HG02763 (cell line): ENCODE results near the gene KRTAP5-5.
"Not testable (repeated sequence)": the region's sequence is repeated elsewhere in the genome, so short reads cannot be mapped to it uniquely, and the experiment has no call there.

Experiments used
- ATAC-seq: cut with Tn5 transposase; IDR thresholded peaks from one replicate; pipeline ENCODE4 v1.9.1; 2021; ENCODE audit warnings: mild to moderate bottlenecking, moderate library complexity; ENCODE audit not compliant: unreplicated experiment

Gene KRTAP5-5

DNA sequence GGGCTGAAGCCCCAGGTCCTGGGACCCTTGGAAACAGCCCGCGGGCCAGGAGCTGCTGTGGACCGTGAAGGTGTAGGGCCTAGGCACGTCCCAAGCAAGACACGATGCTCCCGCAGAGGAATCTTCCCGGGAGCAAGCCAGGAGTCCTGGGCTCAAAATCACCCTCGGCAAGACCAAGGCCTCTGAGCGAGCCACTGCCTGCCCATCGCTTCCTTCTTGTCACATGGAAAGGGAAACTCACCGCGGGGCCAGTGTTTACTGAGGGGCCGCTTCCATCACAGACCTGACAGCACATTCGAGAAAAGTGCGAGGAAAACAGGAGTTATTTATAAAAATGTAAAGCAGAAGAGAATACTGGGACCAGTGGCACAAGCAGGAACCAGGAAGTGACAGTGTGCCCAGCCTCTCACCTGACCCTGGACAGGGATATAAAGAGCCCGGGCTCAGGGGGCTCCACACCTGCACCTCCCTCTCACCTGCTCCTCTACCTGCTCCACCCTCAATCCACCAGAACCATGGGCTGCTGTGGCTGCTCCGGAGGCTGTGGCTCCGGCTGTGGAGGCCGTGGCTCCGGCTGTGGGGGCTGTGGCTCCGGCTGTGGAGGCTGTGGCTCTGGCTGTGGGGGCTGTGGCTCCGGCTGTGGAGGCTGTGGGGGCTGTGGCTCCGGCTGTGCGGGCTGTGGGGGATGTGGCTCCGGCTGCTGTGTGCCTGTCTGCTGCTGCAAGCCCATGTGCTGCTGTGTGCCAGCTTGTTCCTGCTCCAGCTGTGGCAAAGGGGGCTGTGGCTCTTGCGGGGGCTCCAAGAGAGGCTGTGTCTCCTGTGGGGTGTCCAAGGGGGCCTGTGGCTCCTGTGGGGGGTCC is at the start of gene KRTAP5-5:
KRTAP5-5 (plus strand) TSS at position 450 of the 860 bp plus-strand sequence; CDS start at position 516, 66 bp downstream.
- ATAC-seq, result no peak

- no peak for ATAC-seq
These were observed 47.6 kb upstream of the KRTAP5-5 start for GRCh38 chr11:1581976-1582375.

DNA sequence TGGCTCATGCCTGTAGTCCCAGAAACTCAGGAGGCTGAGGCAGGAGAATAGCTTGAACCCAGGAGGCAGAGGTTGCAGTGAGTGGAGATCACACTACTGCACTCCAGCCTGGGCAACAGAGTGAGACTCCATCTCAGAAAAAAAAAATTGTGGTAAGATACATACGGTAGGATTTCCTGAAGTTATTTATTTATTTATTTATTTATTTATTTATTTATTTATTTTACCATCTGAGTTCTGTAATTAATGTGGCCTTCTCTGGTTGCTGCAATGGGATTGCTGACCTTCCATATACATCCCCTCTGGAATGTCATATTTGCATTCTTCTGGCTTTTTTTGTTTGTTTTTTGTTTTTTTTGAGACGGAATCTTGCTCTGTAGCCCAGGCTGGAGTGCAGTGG is 46.7 kb upstream of the KRTAP5-5 start:
- ATAC-seq, result not testable (repeated sequence)

DNA sequence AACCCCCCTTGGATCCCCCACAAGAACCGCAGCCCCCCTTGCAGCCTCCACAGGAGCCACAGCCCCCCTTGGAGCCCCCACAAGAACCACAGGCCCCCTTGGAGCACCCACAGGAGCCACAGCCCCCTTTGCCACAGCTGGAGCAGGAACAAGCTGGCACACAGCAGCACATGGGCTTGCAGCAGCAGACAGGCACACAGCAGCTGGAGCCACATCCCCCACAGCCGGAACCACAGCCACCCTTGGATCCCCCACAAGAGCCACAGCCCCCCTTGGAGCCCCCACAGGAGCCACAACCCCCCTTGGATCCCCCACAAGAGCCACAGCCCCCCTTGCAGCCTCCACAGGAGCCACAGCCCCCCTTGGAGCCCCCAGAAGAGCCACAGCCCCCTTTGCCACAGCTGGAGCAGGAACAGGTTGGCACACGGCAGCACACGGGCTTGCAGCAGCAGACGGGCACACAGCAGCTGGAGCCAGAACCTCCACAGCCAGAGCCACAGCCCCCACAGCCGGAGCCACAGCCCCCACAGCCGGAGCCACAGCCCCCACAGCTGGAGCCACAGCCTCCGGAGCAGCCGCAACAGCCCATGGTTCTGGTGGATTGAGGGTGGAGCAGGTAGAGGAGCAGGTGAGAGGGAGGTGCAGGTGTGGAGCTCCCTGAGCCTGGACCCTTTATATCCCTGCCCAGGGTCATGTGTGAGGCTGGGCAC is 44.8 kb upstream of the KRTAP5-5 start, which contains the start of gene KRTAP5-1:
KRTAP5-1 (minus strand) TSS at position 623 of the 710 bp plus-strand sequence; CDS start at position 589, 34 bp downstream.
- ATAC-seq, result not testable (repeated sequence)

DNA sequence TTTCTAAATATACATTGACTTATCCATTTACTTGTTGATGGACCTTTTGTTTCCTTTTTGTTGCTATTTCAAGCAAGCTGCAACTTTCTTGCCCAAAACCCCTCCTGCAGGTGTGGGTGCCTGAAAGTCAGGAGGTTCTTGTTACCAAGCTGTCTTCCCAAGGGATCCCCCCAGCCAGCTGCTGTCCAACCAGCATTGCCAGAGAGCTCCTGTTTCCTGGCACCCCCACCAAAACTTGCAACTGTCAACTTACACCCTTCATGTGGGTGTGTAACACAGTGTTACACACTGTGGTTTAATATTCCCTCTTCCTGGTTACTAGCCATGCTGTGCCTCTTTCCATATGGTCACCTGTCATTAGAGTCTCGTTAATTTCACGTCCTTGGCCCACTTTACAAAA is 42.9 kb upstream of the KRTAP5-5 start:
- ATAC-seq, result no peak

GRCh38 chr11:1589191-1589963 is 40.2 kb upstream of the KRTAP5-5 start:
- not testable (repeated sequence) for ATAC-seq

GRCh38 chr11:1589996-1590395 is 39.6 kb upstream of the KRTAP5-5 start:
- ATAC-seq, result no peak

DNA sequence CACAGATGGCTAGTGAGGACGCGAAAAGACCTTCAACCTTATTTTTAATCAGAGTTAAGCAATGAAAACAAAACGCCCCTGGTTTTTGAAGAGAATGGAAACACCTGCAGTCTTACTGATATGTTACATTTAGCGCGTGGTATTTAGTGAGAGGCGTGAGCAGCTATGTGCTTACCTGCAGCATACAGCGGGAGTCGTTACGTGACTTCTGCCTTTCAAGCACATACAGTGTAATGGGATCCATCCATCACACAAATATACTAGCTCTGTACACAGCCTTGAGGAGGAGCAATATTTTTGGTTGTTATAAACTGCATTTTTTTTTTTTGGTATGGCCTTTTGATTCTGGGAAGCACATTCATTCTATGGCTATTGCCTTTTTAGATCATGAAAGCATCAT is 36.9 kb upstream of the KRTAP5-5 start:
- no peak for ATAC-seq

GRCh38 chr11:1595994-1596575 is 33.5 kb upstream of the KRTAP5-5 start:
- not testable (repeated sequence) for ATAC-seq

GRCh38 chr11:1596576-1597121 is 32.9 kb upstream of the KRTAP5-5 start:
- ATAC-seq, result not testable (repeated sequence)

- ATAC-seq, result no peak
These were observed 32.1 kb upstream of the KRTAP5-5 start for GRCh38 chr11:1597331-1597993.

- ATAC-seq, result no peak
These were observed 31.6 kb upstream of the KRTAP5-5 start, which contains the start of gene KRTAP5-2 for GRCh38 chr11:1597994-1598380. TSS of gene KRTAP5-2 (minus strand) at chr11:1598294. CDS start at chr11:1598250, 44 bp downstream.

DNA sequence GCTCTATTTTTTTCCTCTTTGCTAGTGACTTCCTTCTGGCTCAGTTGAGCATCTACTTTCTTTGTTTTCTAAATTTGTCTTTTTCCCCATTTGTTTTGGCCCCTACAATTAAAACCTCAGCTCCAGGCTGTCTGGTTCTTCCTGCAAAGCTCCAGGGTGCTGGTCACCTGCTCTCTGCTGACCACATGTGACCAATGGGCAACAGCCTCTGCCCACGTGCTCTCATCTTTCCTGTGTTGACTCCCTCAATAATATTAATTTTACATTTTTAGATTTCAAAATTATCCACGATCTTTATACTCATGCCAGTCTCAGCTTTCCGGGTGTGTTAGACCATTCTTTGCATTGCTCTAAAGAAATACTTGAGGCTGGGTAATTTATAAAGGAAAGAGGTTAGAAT is 31.2 kb upstream of the KRTAP5-5 start:
- ATAC-seq, result not testable (repeated sequence)

DNA sequence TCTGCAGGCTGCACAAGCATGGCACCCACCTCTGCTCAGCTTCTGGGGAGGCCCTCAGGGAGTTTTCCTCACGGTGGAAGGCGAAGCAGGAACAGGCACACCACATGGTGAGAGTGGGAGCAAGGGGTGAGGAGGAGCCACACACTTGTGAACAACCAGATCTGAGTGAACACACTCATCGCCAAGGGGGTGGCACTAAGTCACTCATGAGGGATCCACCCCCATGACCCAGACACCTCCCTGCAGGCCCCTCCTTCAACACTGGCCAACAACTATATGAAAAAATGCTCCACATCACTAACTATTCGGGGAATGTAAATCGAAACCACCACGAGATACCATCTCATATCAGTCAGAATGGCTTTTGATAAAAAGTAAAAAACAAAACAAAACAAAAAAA is 30.8 kb upstream of the KRTAP5-5 start:
- ATAC-seq, result no peak

- no peak for ATAC-seq
These were observed 28.9 kb upstream of the KRTAP5-5 start for GRCh38 chr11:1600626-1601025.

- ATAC-seq, result not testable (repeated sequence)
These were observed 27.9 kb upstream of the KRTAP5-5 start for GRCh38 chr11:1601663-1602062.

DNA sequence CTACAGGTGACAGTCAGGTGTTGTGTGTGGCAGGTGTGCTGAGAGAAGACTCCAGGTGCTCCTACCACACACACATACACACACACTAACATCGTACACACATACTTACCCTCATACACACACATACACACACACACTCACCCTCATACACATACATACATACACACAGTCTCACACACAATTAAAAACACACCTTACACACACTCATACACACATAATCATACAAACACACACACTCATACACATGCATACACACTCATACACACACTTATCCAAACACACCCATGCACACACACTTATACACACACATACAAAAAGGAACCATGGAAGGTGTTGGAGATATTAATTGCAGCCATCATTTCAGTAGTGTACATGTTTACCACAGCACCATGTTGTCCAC is 25.9 kb upstream of the KRTAP5-5 start:
- ATAC-seq, result no peak

- no peak for ATAC-seq
These were observed 25.4 kb upstream of the KRTAP5-5 start for GRCh38 chr11:1604181-1604580.

DNA sequence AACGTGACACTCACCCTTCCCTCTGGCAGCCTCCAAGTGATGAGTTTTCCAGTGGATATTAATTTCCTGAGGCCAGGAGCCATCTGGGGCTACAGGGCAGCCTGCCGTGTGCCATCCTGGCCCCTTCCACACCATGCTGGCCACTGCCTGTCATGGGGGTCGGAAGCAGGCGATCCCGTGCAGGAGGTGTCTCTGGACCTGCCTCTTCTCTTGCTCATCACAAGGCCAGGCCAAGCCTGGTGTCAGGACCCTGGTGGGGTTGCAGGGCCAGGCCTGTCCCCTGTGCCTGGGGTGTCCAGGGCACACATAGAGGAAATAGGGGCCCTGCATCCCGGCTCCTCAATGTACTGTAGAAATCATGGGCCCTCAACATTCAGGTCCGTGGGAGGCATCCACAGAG is 24.9 kb upstream of the KRTAP5-5 start:
- no peak for ATAC-seq

- peak; percentile 57 for ATAC-seq
These were observed 23.7 kb upstream of the KRTAP5-5 start for GRCh38 chr11:1605923-1606322.
